ENCODE data around the gene DENND4A. TPM values are rescaled to one million over a fixed set of nuclear protein-coding genes. Genes with fewer than 3 reads are reported as not detected.

The DENND4A gene
- total RNA-seq, 4 donors from 2014 or later = 17.7 to 34.3 (median 25.4) TPM

- intact Hi-C loops (cut with DNase I) = no loop called here
- no peaks in the 10 kb centered on the region for H3K9me3 ChIP-seq
- 77% methylated on average over 6 of the region's 6 CpGs for WGBS
Observed at GRCh38 chr15:65837301-65838294, 45.5 kb upstream of the DENND4A start.

GRCh38 chr15:65836665-65837064 lies 44.6 kb upstream of the DENND4A start:
- Histone ChIP-seq H3K4me1 (peaks cover 23 to 28% (median 26%) of the 10 kb centered on the region in 4 donors), H3K9me3 (no peaks in the 10 kb centered on the region), H3K36me3 (no peaks in the 10 kb centered on the region), H3K27ac (replicated peaks in 1 of 4) (no peak overlapping the region), H3K27me3 (no peaks in the 10 kb centered on the region), H3K4me3 (no peak overlapping the region)
- WGBS = 93% methylated on average over 4 of the region's 4 CpGs
- TF ChIP-seq POLR2A (IDR thresholded peaks at IDR 0.05; ENCODE audit: low read depth) (no peak), EP300 (IDR thresholded peaks at IDR 0.05) (no peak), CTCF (IDR thresholded peaks at IDR 0.05) (no peak), POLR2AphosphoS5 (IDR thresholded peaks at IDR 0.05) (no peak)
- intact Hi-C loops (cut with DNase I) = no loop called here
- DNase-seq (ENCODE audit: extremely low spot score) = no peak

More at GRCh38 chr15:65837301-65838294, 45.5 kb upstream of the DENND4A start:
- Histone ChIP-seq H3K27ac (replicated peaks in 1 of 4) (peak overlapping the region in 1 of 4 donors; percentile 19), H3K4me3 (no peak overlapping the region), H3K4me1 (peaks cover 17 to 19% (median 19%) of the 10 kb centered on the region in 4 donors), H3K27me3 (no peaks in the 10 kb centered on the region), H3K36me3 (no peaks in the 10 kb centered on the region)
- DNase-seq (ENCODE audit: extremely low spot score) = no peak
- TF ChIP-seq CTCF (IDR thresholded peaks at IDR 0.05) (no peak), POLR2A (IDR thresholded peaks at IDR 0.05; ENCODE audit: low read depth) (no peak), POLR2AphosphoS5 (IDR thresholded peaks at IDR 0.05) (no peak), EP300 (IDR thresholded peaks at IDR 0.05) (no peak)

- no peaks in the 10 kb centered on the region for H3K36me3 ChIP-seq
- H3K27ac ChIP-seq (replicated peaks in 1 of 4) = no peak overlapping the region
- H3K4me3 ChIP-seq = no peak overlapping the region
- DNase-seq (ENCODE audit: extremely low spot score) = no peak
- TF ChIP-seq CTCF (IDR thresholded peaks at IDR 0.05) = no peak
- TF ChIP-seq POLR2AphosphoS5 (IDR thresholded peaks at IDR 0.05) = no peak
- TF ChIP-seq EP300 (IDR thresholded peaks at IDR 0.05) = no peak
- TF ChIP-seq POLR2A (IDR thresholded peaks at IDR 0.05; ENCODE audit: low read depth) = no peak
- no peaks in the 10 kb centered on the region for H3K9me3 ChIP-seq
- intact Hi-C loops (cut with DNase I) = no loop called here
- no peaks in the 10 kb centered on the region for H3K27me3 ChIP-seq
- H3K4me1 ChIP-seq = peaks cover 23 to 30% (median 27%) of the 10 kb centered on the region in 4 donors
- WGBS = 51% methylated on average over 4 of the region's 4 CpGs
Observed at GRCh38 chr15:65835447-65835846, 43.4 kb upstream of the DENND4A start.

- no peak for DNase-seq (ENCODE audit: extremely low spot score)
- 91% methylated on average over 8 of the region's 8 CpGs for WGBS
- Histone ChIP-seq H3K4me1 (peaks cover 23 to 30% (median 27%) of the 10 kb centered on the region in 4 donors), H3K4me3 (no peak overlapping the region), H3K36me3 (no peaks in the 10 kb centered on the region), H3K27ac (replicated peaks in 1 of 4) (no peak overlapping the region), H3K9me3 (no peaks in the 10 kb centered on the region), H3K27me3 (no peaks in the 10 kb centered on the region)
- TF ChIP-seq EP300 (IDR thresholded peaks at IDR 0.05) = no peak
- TF ChIP-seq POLR2AphosphoS5 (IDR thresholded peaks at IDR 0.05) = no peak
- TF ChIP-seq CTCF (IDR thresholded peaks at IDR 0.05) = no peak
- TF ChIP-seq POLR2A (IDR thresholded peaks at IDR 0.05; ENCODE audit: low read depth) = no peak
- intact Hi-C loops (cut with DNase I) = no loop called here
Observed at GRCh38 chr15:65834603-65835282, 42.6 kb upstream of the DENND4A start.
